Esophagus muscularis mucosa (tissue), 4 donors: Measurements from ENCODE around the gene FOXS1.

Source experiments
- CTCF ChIP-seq, 3 experiments: fragments of 200-600 bp in 2 of 3; fragments of 450-650 bp in 1 of 3; sonication (generic) in 2 of 3; IDR thresholded peaks; one replicate each; pipeline ENCODE4 v1.5.1; 2017 to 2019; ENCODE audit warnings: antibody characterized with exemption in 3 of 3, mild to moderate bottlenecking in 2 of 3, moderate library complexity in 1 of 3
- EP300 ChIP-seq: sonication (generic); formaldehyde crosslinking; IDR thresholded peaks from one replicate; pipeline ENCODE4 v1.6.1; 2017; ENCODE audit warnings: antibody characterized with exemption
- POLR2A ChIP-seq: fragments of 450-650 bp; IDR thresholded peaks from one replicate; pipeline ENCODE4 v1.6.1; 2017; ENCODE audit warnings: antibody characterized with exemption, moderate library complexity, mild to moderate bottlenecking, low read depth

GRCh38 chr20:31862157-31862470, 16.7 kb upstream of the FOXS1 start:
- TF ChIP-seq POLR2A (no peak), CTCF (IDR thresholded peaks at IDR 0.05) (no peak), EP300 (no peak)
